NCI-H2107 treated with DMSO at 0.1 percent for 48 hours (cell line): ENCODE data around the gene ZNF281.
A peak's percentile ranks its signal among the peaks of the same experiment; 100 is the strongest.
"Not testable (repeated sequence)": the region's sequence is repeated elsewhere in the genome, so short reads cannot be mapped to it uniquely, and the experiment has no call there.

Experiments
- DNase-seq: peaks from one replicate; lab custom pipeline; 2025; ENCODE audit not compliant: unreplicated experiment; lab: John Stamatoyannopoulos, UW

ZNF281 gene

GRCh38 chr1:200365897-200366426 is 43.9 kb downstream of the ZNF281 start:
- DNase-seq, result no peak

- DNase-seq, result no peak
Observed at GRCh38 chr1:200364831-200365230, 45.0 kb downstream of the ZNF281 start.

GRCh38 chr1:200364091-200364759 is 45.6 kb downstream of the ZNF281 start:
- DNase-seq, result peak; percentile 47

GRCh38 chr1:200363264-200363933 is 46.4 kb downstream of the ZNF281 start:
- no peak for DNase-seq

- DNase-seq, result no peak
Observed at GRCh38 chr1:200362421-200362820, 47.4 kb downstream of the ZNF281 start.

GRCh38 chr1:200359610-200360163 is 50.1 kb downstream of the ZNF281 start:
- peak; percentile 65 for DNase-seq

- DNase-seq, result not testable (repeated sequence)
Observed at GRCh38 chr1:200357925-200358324, 51.9 kb downstream of the ZNF281 start.

- no peak for DNase-seq
Observed at GRCh38 chr1:200355801-200356200, 54.0 kb downstream of the ZNF281 start.
